Tibial nerve (tissue), 3 donors: ENCODE data around the gene KRTAP12-2.

Source experiments
- POLR2A ChIP-seq, 2 donors: fragments of 450-650 bp; IDR thresholded peaks; one replicate each; pipeline ENCODE4 v1.6.1; 2017; ENCODE audit warnings: antibody characterized with exemption in 2 of 2, mild to moderate bottlenecking in 2 of 2, moderate library complexity in 2 of 2
- TF ChIP-seq, protein P1 (sequence below), 5 experiments: fragments of 200-600 bp in 3 of 5; fragments of 450-650 bp in 2 of 5; sonication (generic) in 3 of 5; IDR thresholded peaks; one replicate each; pipeline ENCODE4 v1.5.1; 2016 to 2019; ENCODE audit warnings: antibody characterized with exemption in 5 of 5, mild to moderate bottlenecking in 3 of 5, moderate library complexity in 2 of 5

DNA sequence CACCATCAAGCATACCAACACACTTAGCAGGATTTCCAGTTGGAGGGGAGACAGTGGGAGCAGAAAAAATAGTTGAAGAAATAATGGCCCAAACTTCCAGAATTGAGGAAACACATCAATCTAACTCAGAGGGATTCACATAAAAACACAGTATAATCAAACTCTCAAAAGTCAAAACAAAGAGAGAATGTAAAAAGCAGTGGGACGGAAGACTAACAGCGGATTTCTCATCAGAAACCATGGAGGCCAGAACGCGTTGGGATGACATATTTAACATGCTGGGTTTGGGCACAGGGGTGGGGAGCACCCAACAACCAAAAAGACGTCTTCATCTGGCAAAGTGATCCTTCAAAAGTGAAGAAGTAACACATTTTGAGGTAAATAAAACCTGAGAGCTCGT lies 46.8 kb downstream of the KRTAP12-2 start:
- TF ChIP-seq, protein P1, sequence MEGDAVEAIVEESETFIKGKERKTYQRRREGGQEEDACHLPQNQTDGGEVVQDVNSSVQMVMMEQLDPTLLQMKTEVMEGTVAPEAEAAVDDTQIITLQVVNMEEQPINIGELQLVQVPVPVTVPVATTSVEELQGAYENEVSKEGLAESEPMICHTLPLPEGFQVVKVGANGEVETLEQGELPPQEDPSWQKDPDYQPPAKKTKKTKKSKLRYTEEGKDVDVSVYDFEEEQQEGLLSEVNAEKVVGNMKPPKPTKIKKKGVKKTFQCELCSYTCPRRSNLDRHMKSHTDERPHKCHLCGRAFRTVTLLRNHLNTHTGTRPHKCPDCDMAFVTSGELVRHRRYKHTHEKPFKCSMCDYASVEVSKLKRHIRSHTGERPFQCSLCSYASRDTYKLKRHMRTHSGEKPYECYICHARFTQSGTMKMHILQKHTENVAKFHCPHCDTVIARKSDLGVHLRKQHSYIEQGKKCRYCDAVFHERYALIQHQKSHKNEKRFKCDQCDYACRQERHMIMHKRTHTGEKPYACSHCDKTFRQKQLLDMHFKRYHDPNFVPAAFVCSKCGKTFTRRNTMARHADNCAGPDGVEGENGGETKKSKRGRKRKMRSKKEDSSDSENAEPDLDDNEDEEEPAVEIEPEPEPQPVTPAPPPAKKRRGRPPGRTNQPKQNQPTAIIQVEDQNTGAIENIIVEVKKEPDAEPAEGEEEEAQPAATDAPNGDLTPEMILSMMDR (IDR thresholded peaks at IDR 0.05): no peak
- TF ChIP-seq POLR2A (IDR thresholded peaks at IDR 0.05): no peak
